ENCODE results near the gene FURIN. TPM values are rescaled to one million over a fixed set of nuclear protein-coding genes. Genes with fewer than 3 reads are reported as not detected.
"Not testable (repeated sequence)": the region's sequence is repeated elsewhere in the genome, so short reads cannot be mapped to it uniquely, and the experiment has no call there.

The FURIN gene
- total RNA-seq, 1 donor from 2014 or later: 22.9 TPM

GRCh38 chr15:90914305-90915080 lies 46.1 kb downstream of the FURIN start:
- no peak for DNase-seq (ENCODE audit: low spot score)

GRCh38 chr15:90915216-90915807 lies 46.9 kb downstream of the FURIN start:
- DNase-seq (ENCODE audit: low spot score): no peak

GRCh38 chr15:90915808-90916440 lies 47.5 kb downstream of the FURIN start:
- DNase-seq (ENCODE audit: low spot score): peak; percentile 14

- no peak for DNase-seq (ENCODE audit: low spot score)
Measured at GRCh38 chr15:90916461-90916860, 48.1 kb downstream of the FURIN start.

GRCh38 chr15:90917569-90917968 lies 49.2 kb downstream of the FURIN start:
- no peak for DNase-seq (ENCODE audit: low spot score)

GRCh38 chr15:90918034-90918788 lies 49.8 kb downstream of the FURIN start:
- DNase-seq (ENCODE audit: low spot score): no peak

GRCh38 chr15:90918835-90919234 lies 50.4 kb downstream of the FURIN start:
- DNase-seq (ENCODE audit: low spot score): no peak

- no peak for DNase-seq (ENCODE audit: low spot score)
Measured at GRCh38 chr15:90921887-90922286, 53.5 kb downstream of the FURIN start.

GRCh38 chr15:90922712-90923322 lies 54.4 kb downstream of the FURIN start:
- DNase-seq (ENCODE audit: low spot score): not testable (repeated sequence)

GRCh38 chr15:90924375-90924774 lies 56.0 kb downstream of the FURIN start:
- DNase-seq (ENCODE audit: low spot score): no peak

- DNase-seq (ENCODE audit: low spot score): not testable (repeated sequence)
Measured at GRCh38 chr15:90926766-90927165, 58.4 kb downstream of the FURIN start.

GRCh38 chr15:90928106-90928505 lies 59.7 kb downstream of the FURIN start:
- not testable (repeated sequence) for DNase-seq (ENCODE audit: low spot score)

- no peak for DNase-seq (ENCODE audit: low spot score)
Measured at GRCh38 chr15:90929246-90930019, 61.0 kb downstream of the FURIN start.

- no peak for DNase-seq (ENCODE audit: low spot score)
Measured at GRCh38 chr15:90930861-90931574, 62.6 kb downstream of the FURIN start.

GRCh38 chr15:90931575-90931827 lies 63.1 kb downstream of the FURIN start:
- no peak for DNase-seq (ENCODE audit: low spot score)

- DNase-seq (ENCODE audit: low spot score): peak; percentile 88
Measured at GRCh38 chr15:90931828-90932659, 63.7 kb downstream of the FURIN start, which contains the start of gene HDDC3. TSS of gene HDDC3 (minus strand) at chr15:90932549. CDS start at chr15:90932540, 9 bp downstream.

GRCh38 chr15:90932660-90932991 lies 64.2 kb downstream of the FURIN start:
- no peak for DNase-seq (ENCODE audit: low spot score)
